HG03025 (cell line): ENCODE measurements around the gene CHEK1.
"Not testable (repeated sequence)": the region's sequence is repeated elsewhere in the genome, so short reads cannot be mapped to it uniquely, and the experiment has no call there.

Experiments
- ATAC-seq: cut with Tn5 transposase; IDR thresholded peaks from one replicate; pipeline ENCODE4 v1.9.1; 2021; ENCODE audit warnings: mild to moderate bottlenecking, moderate library complexity; ENCODE audit not compliant: unreplicated experiment, low FRiP score

Gene CHEK1

GRCh38 chr11:125624756-125625213 lies at the start of gene CHEK1:
TSS of gene CHEK1 (plus strand) at chr11:125625163. CDS start at chr11:125626769, 1,606 bp downstream.
- no peak for ATAC-seq

GRCh38 chr11:125577181-125577580 lies 47.8 kb upstream of the CHEK1 start:
- ATAC-seq: not testable (repeated sequence)

- no peak for ATAC-seq
Observed at GRCh38 chr11:125578783-125579182, 46.2 kb upstream of the CHEK1 start.

- ATAC-seq: no peak
Observed at GRCh38 chr11:125579811-125580210, 45.2 kb upstream of the CHEK1 start.

GRCh38 chr11:125583496-125583895 lies 41.5 kb upstream of the CHEK1 start:
- no peak for ATAC-seq

GRCh38 chr11:125585487-125585886 lies 39.5 kb upstream of the CHEK1 start:
- no peak for ATAC-seq

GRCh38 chr11:125586623-125587022 lies 38.3 kb upstream of the CHEK1 start:
- no peak for ATAC-seq

- no peak for ATAC-seq
Observed at GRCh38 chr11:125587480-125587879, 37.5 kb upstream of the CHEK1 start.

GRCh38 chr11:125588505-125588904 lies 36.5 kb upstream of the CHEK1 start:
- ATAC-seq: no peak

GRCh38 chr11:125591649-125592304 lies 33.2 kb upstream of the CHEK1 start:
- peak; percentile 15 for ATAC-seq

- peak; percentile 98 for ATAC-seq
Observed at GRCh38 chr11:125592305-125593113, 32.5 kb upstream of the CHEK1 start, which contains the start of gene STT3A. TSS of gene STT3A (plus strand) at chr11:125592852. CDS start at chr11:125595916, 3,064 bp downstream.

GRCh38 chr11:125593114-125593820 lies 31.7 kb upstream of the CHEK1 start:
- peak; percentile 1 for ATAC-seq

- no peak for ATAC-seq
Observed at GRCh38 chr11:125594958-125595357, 30.0 kb upstream of the CHEK1 start.

- no peak for ATAC-seq
Observed at GRCh38 chr11:125600663-125601062, 24.3 kb upstream of the CHEK1 start.

- no peak for ATAC-seq
Observed at GRCh38 chr11:125603207-125603606, 21.8 kb upstream of the CHEK1 start.

- ATAC-seq: no peak
Observed at GRCh38 chr11:125605417-125605816, 19.5 kb upstream of the CHEK1 start.

GRCh38 chr11:125609545-125609944 lies 15.4 kb upstream of the CHEK1 start:
- no peak for ATAC-seq

GRCh38 chr11:125618383-125618782 lies 6.6 kb upstream of the CHEK1 start:
- ATAC-seq: no peak

- no peak for ATAC-seq
Observed at GRCh38 chr11:125621995-125622394, 3.0 kb upstream of the CHEK1 start.

- ATAC-seq: no peak
Observed at GRCh38 chr11:125623064-125623463, 1.9 kb upstream of the CHEK1 start.

- ATAC-seq: peak; percentile 30
Observed at GRCh38 chr11:125625225-125625629, 264 bp downstream of the CHEK1 start.
